Activated CD4-positive, alpha-beta T cell treated with anti-CD3 and anti-CD28 coated beads, Interleukin-2, amount 10 ng/mL, durations not matched to agents 7 days and 5 days (primary cell): ENCODE results near the gene PRAF2. TPM values are rescaled to one million over a fixed set of nuclear protein-coding genes. Genes with fewer than 3 reads are reported as not detected.

ENCODE experiments used
- CTCF ChIA-PET: fragments of 350-600 bp; sonication (Branson Sonifier 250); formaldehyde crosslinking; loops from one replicate; lab custom pipeline; 2021; ENCODE audit warnings: antibody characterized with exemption; lab: Charles Lee
- POLR2A ChIA-PET: fragments of 350-600 bp; sonication (Branson Sonifier 250); formaldehyde crosslinking; loops from one replicate; lab custom pipeline; 2021; ENCODE audit warnings: antibody characterized with exemption; lab: Charles Lee
- DNase-seq: peaks from one replicate; pipeline ENCODE4 v3.0.0-alpha.2; 2020
- H3K27ac Mint-ChIP-seq: one replicate; pipeline ENCODE4 v1.8.0; 2021; ENCODE audit warnings: mild to moderate bottlenecking, moderate library complexity, mixed read lengths
- H3K27me3 Mint-ChIP-seq: one replicate; pipeline ENCODE4 v1.8.0; 2021; ENCODE audit warnings: mixed read lengths
- H3K36me3 Mint-ChIP-seq: one replicate; pipeline ENCODE4 v1.8.0; 2021; ENCODE audit warnings: low read depth, mixed read lengths
- H3K4me1 Mint-ChIP-seq: one replicate; pipeline ENCODE4 v1.8.0; 2021; ENCODE audit warnings: mixed read lengths
- H3K4me3 Mint-ChIP-seq: one replicate; pipeline ENCODE4 v1.8.0; 2021; ENCODE audit warnings: mild to moderate bottlenecking, moderate library complexity, mixed read lengths
- H3K9me3 Mint-ChIP-seq: one replicate; pipeline ENCODE4 v1.8.0; 2021; ENCODE audit warnings: mixed read lengths
- total RNA-seq, 2 experiments: library from RNA; stranded (reverse); gene quantifications; one replicate each; pipeline ENCODE4 v1.2.3, GENCODE V29; 2021

Gene PRAF2
- total RNA-seq, 2 experiments from 2014 or later, result 24.7 to 27.1 TPM

DNA sequence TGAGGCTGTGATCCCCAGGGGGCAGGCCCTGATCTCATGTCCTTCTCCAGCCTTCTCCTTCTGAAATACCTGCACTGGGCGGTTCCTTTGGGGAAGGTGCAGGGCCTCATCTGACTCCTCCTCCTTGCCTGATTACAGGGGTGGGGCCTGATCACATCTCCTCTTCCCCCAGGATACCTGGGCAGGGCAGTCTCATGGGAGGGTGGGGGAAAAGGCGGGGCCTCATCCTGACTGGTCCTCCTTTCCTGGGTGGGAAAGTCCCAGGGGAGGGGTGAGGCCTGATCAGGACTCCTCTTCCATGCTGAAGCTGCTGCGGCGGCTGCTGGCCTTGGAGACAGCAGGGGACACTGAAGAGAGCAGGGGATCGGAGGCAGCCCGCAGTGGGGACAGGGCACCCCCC lies 43.9 kb downstream of the PRAF2 start:
- H3K36me3 Mint-ChIP-seq, result peaks cover 10% of the 10 kb centered on the region
- no peaks in the 10 kb centered on the region for H3K9me3 Mint-ChIP-seq
- no peak overlapping the region for H3K27ac Mint-ChIP-seq
- no peaks in the 10 kb centered on the region for H3K27me3 Mint-ChIP-seq
- DNase-seq, result no peak
- H3K4me1 Mint-ChIP-seq, result no peaks in the 10 kb centered on the region
- CTCF ChIA-PET, result no interaction called here
- POLR2A ChIA-PET, result no interaction called here
- H3K4me3 Mint-ChIP-seq, result no peak overlapping the region

Other genes with a start within 250 kb of the PRAF2 start
- not detected for gene ERAS, start 247.5 kb downstream of the PRAF2 start, total RNA-seq
- gene PCSK1N, start 238.4 kb downstream of the PRAF2 start, total RNA-seq, result under 1 TPM; 0.33 to 0.40 TPM
- gene TIMM17B, start 176.2 kb downstream of the PRAF2 start, total RNA-seq, result 10 to 100 TPM; 39.9 to 45.8 TPM
- 10 to 100 TPM; 69.4 to 77.6 TPM for gene PQBP1, start 176.1 kb downstream of the PRAF2 start, total RNA-seq
- gene SLC35A2, start 162.4 kb downstream of the PRAF2 start, total RNA-seq, result 10 to 100 TPM; 14.0 to 16.8 TPM
- gene PIM2, start 155.0 kb downstream of the PRAF2 start, total RNA-seq, result 100 to 1,000 TPM; 152 to 154 TPM
- 10 to 100 TPM; 49.0 to 54.1 TPM for gene OTUD5, start 116.4 kb downstream of the PRAF2 start, total RNA-seq
- 1 to 10 TPM; 2.9 to 3.6 TPM for gene KCND1, start 102.2 kb downstream of the PRAF2 start, total RNA-seq
- gene GRIPAP1, start 71.7 kb downstream of the PRAF2 start, total RNA-seq, result 10 to 100 TPM; 73.2 to 91.2 TPM
- gene TFE3, start 30.6 kb downstream of the PRAF2 start, total RNA-seq, result 10 to 100 TPM; 25.7 to 26.8 TPM
- gene CCDC120, start 15.0 kb downstream of the PRAF2 start, total RNA-seq, result 1 to 10 TPM; 5.5 to 5.9 TPM
- gene WDR45, start 5.9 kb upstream of the PRAF2 start, total RNA-seq, result 10 to 100 TPM; 44.0 to 48.6 TPM
- 10 to 100 TPM; 29.2 to 33.2 TPM for gene GPKOW, start 49.7 kb upstream of the PRAF2 start, total RNA-seq
- gene MAGIX, start 88.8 kb upstream of the PRAF2 start, total RNA-seq, result 1 to 10 TPM; 1.9 to 2.8 TPM
- 100 to 1,000 TPM; 245 to 270 TPM for gene PLP2, start 97.9 kb upstream of the PRAF2 start, total RNA-seq
- 10 to 100 TPM; 13.7 to 17.6 TPM for gene PRICKLE3, start 112.4 kb upstream of the PRAF2 start, total RNA-seq
- 1 to 10 TPM; 2.5 to 2.7 TPM for gene SYP, start 126.2 kb upstream of the PRAF2 start, total RNA-seq
- under 1 TPM; 0.12 to 0.33 TPM for gene CACNA1F, start 159.3 kb upstream of the PRAF2 start, total RNA-seq
- gene CCDC22, start 161.5 kb upstream of the PRAF2 start, total RNA-seq, result 10 to 100 TPM; 25.4 to 28.3 TPM
- gene FOXP3, start 190.7 kb upstream of the PRAF2 start, total RNA-seq, result 10 to 100 TPM; 12.8 to 13.0 TPM
- 10 to 100 TPM; 11.2 to 12.3 TPM for gene PPP1R3F, start 195.8 kb upstream of the PRAF2 start, total RNA-seq
- not detected for gene GAGE10, start 229.6 kb upstream of the PRAF2 start, total RNA-seq
- not detected for gene GAGE12J, start 248.0 kb upstream of the PRAF2 start, total RNA-seq